GM12872 (cell line): Measurements from ENCODE around the gene SLC13A4.

Source experiments
- CTCF ChIP-seq: IDR thresholded peaks from 3 replicates; pipeline ENCODE4 v1.5.1; 2011; ENCODE audit warnings: low read depth, mild to moderate bottlenecking, low read length, moderate library complexity; ENCODE audit not compliant: insufficient read depth

Gene SLC13A4

GRCh38 chr7:135758531-135758932, 30.5 kb upstream of the SLC13A4 start:
- TF ChIP-seq CTCF: no peak

GRCh38 chr7:135757719-135758411, 29.9 kb upstream of the SLC13A4 start:
- no peak for TF ChIP-seq CTCF

- no peak for TF ChIP-seq CTCF
Observed at GRCh38 chr7:135756191-135756590, 28.2 kb upstream of the SLC13A4 start.

- TF ChIP-seq CTCF: no peak
Observed at GRCh38 chr7:135755351-135755753, 27.4 kb upstream of the SLC13A4 start.

- TF ChIP-seq CTCF: no peak
Observed at GRCh38 chr7:135753616-135754413, 25.8 kb upstream of the SLC13A4 start.

GRCh38 chr7:135748770-135749169, 20.8 kb upstream of the SLC13A4 start, which contains the start of gene FAM180A:
Gene FAM180A (minus strand): TSS chr7:135748813. CDS start chr7:135748580, 233 bp downstream.
- TF ChIP-seq CTCF: no peak

GRCh38 chr7:135747366-135747765, 19.4 kb upstream of the SLC13A4 start:
- TF ChIP-seq CTCF: no peak
